K562 (cell line): ENCODE data around the gene HOXB3. TPM values are rescaled to one million over a fixed set of nuclear protein-coding genes. Genes with fewer than 3 reads are reported as not detected.

Experiments used
- ATF3 ChIP-seq, 2 experiments: fragments of 450-650 bp in 1 of 2; sonication (generic) in 1 of 2; formaldehyde crosslinking in 1 of 2; IDR thresholded peaks in 1 of 2; conservative IDR thresholded peaks in 1 of 2; 2 replicates each; pipeline versions ENCODE4 v1.6.1 to v1.8.1; 2016 to 2023; ENCODE audit warnings: mild to moderate bottlenecking in 2 of 2, moderate library complexity in 2 of 2, inconsistent platforms in 1 of 2, missing genetic modification reagents in 1 of 2
- CEBPB ChIP-seq: fragments of 450-650 bp; IDR thresholded peaks from 2 replicates; pipeline ENCODE4 v1.6.1; 2016; ENCODE audit warnings: missing genetic modification characterization, missing compliant biosample characterization
- CEBPG ChIP-seq, 3 experiments: fragments of 200-800 bp in 1 of 3; sonication (Bioruptor generic) in 1 of 3; sonication (generic) in 1 of 3; formaldehyde crosslinking in 1 of 3; IDR thresholded peaks in 2 of 3; conservative IDR thresholded peaks in 1 of 3; 2 replicates each; pipeline versions ENCODE4 v1.6.1 to v1.8.0; 2016 to 2022; ENCODE audit warnings: missing compliant biosample characterization in 2 of 3, missing genetic modification characterization in 2 of 3, mild to moderate bottlenecking in 1 of 3, missing genetic modification reagents in 1 of 3
- MAZ ChIP-seq, 2 experiments: fragments of 450-650 bp in 1 of 2; sonication (generic) in 1 of 2; formaldehyde crosslinking; IDR thresholded peaks in 1 of 2; conservative IDR thresholded peaks in 1 of 2; 2 replicates each; pipeline versions ENCODE4 v1.4.0 to v1.5.0; 2020; ENCODE audit warnings: mild to moderate bottlenecking in 1 of 2, missing genetic modification reagents in 1 of 2
- NELFE ChIP-seq: IDR thresholded peaks from 2 replicates; pipeline ENCODE4 v1.6.1; 2011; ENCODE audit warnings: mild to moderate bottlenecking; ENCODE audit not compliant: insufficient read depth, insufficient read length
- POLR2A ChIP-seq: fragments of 450-650 bp; conservative IDR thresholded peaks from 2 replicates; pipeline ENCODE4 v1.6.1; 2016
- POLR2AphosphoS2 ChIP-seq: IDR thresholded peaks from 2 replicates; pipeline ENCODE4 v1.6.1; 2012; ENCODE audit warnings: low read length, improper control_type of control experiment
- RBBP5 ChIP-seq: fragments of 200-600 bp; sonication (generic); IDR thresholded peaks from 2 replicates; pipeline ENCODE4 v1.6.1; 2012; ENCODE audit warnings: borderline replicate concordance, mild to moderate bottlenecking, low read length, control low read depth, inconsistent platforms; ENCODE audit not compliant: insufficient read depth, poor library complexity, severe bottlenecking
- RBM14 ChIP-seq: fragments of 200-400 bp; formaldehyde crosslinking; IDR thresholded peaks from 2 replicates; pipeline ENCODE4 v1.6.1; 2018; ENCODE audit warnings: low read depth, mild to moderate bottlenecking, low read length, moderate library complexity, borderline replicate concordance; ENCODE audit not compliant: insufficient read depth
- RBM34 ChIP-seq: fragments of 200-400 bp; formaldehyde crosslinking; IDR thresholded peaks from 2 replicates; pipeline ENCODE4 v1.6.1; 2018; ENCODE audit warnings: low read length, borderline replicate concordance; ENCODE audit not compliant: insufficient read depth
- THRB ChIP-seq: fragments of 450-650 bp; formaldehyde crosslinking; conservative IDR thresholded peaks from 2 replicates; pipeline ENCODE4 v1.4.0; 2022; ENCODE audit warnings: mild to moderate bottlenecking, missing genetic modification characterization
- ZBTB11 ChIP-seq, 3 experiments: fragments of 200-800 bp in 1 of 3; fragments of 250-450 bp in 1 of 3; fragments of 450-650 bp in 1 of 3; sonication (Bioruptor Pico) in 1 of 3; sonication (Bioruptor generic) in 1 of 3; formaldehyde crosslinking in 1 of 3; IDR thresholded peaks; 2 replicates each; pipeline versions ENCODE4 v1.6.1 to v1.8.0; 2016 to 2022; ENCODE audit warnings: mild to moderate bottlenecking in 2 of 3, missing genetic modification characterization in 2 of 3, missing compliant biosample characterization in 1 of 3, moderate library complexity in 1 of 3
- ZNF408 ChIP-seq: fragments of 250-450 bp; sonication (Bioruptor Pico); IDR thresholded peaks from 2 replicates; pipeline ENCODE4 v1.4.0; 2020; ENCODE audit warnings: low read depth, mild to moderate bottlenecking, moderate library complexity
- ZNF717 ChIP-seq: fragments of 250-450 bp; sonication (Bioruptor Pico); IDR thresholded peaks from 2 replicates; pipeline ENCODE4 v1.5.0; 2021
- polyA plus RNA-seq, 8 experiments: library from polyadenylated mRNA; depleted of rRNA in 4 of 8; stranded (reverse) in 5 of 8; unstranded in 3 of 8; fragments of >200 nt; fragmentation: Nextera tagmentation in 2 of 8; fragmentation: Illumina TruSeq in 1 of 8; extraction: Ambion mirVana in 2 of 8; extraction: Trizol in 1 of 8; gene quantifications; 2 replicates each; pipeline versions ENCODE4 v1.2.1 to v1.2.3, GENCODE V29; 2011 to 2014; ENCODE audit warnings: inconsistent platforms in 1 of 8, missing spikeins in 1 of 8
- total RNA-seq, 7 experiments: library from RNA; depleted of rRNA in 6 of 7; stranded (reverse); fragments of >200 nt in 6 of 7; fragmentation: Illumina TruSeq in 2 of 7; extraction: Trizol in 2 of 7; gene quantifications; 2 replicates each; pipeline versions ENCODE4 v1.2.1 to v1.2.3, GENCODE V29; 2011 to 2021; ENCODE audit warnings: low replicate concordance in 1 of 7

Gene HOXB3
- total and polyA plus RNA-seq, 9 of the 15 experiments (the other 6 are each of a cell fraction or from before 2014, with no cell fraction given) = 2.4 to 41.3 (median 20.2) TPM

- TF ChIP-seq CEBPG (CRISPR knock-in tag; IDR thresholded peaks at IDR 0.05) (peak; percentile 70; the same call in 1 of the 2 replicates), CEBPG (tag; conservative IDR thresholded peaks at IDR 0.05 in 1 of 2, IDR thresholded peaks at IDR 0.05 in 1 of 2) (no peak; a peak in 1 of 4 replicates), ZNF408 (CRISPR knock-in tag) (no peak), POLR2A (peak; percentile 61), NELFE (no peak), POLR2AphosphoS2 (peak; percentile 33; the same call in 1 of the 2 replicates), RBBP5 (peak; percentile 11), ATF3 (IDR thresholded peaks at IDR 0.05) (peak; percentile 32; the same call in 1 of the 2 replicates), ATF3 (CRISPR knock-in tag; conservative IDR thresholded peaks at IDR 0.05) (no peak), RBM14 (no peak), ZNF717 (CRISPR knock-in tag) (peak; percentile 28; the same call in 1 of the 2 replicates), THRB (CRISPR knock-in tag) (0 out of 2 replicates have a peak, but pooled peaks have one; percentile 6), CEBPB (tag) (0 out of 2 replicates have a peak, but pooled peaks have one; percentile 12), RBM34 (no peak), MAZ (CRISPR knock-in tag; conservative IDR thresholded peaks at IDR 0.05 in 1 of 2, IDR thresholded peaks at IDR 0.05 in 1 of 2) (0 out of 4 replicates have a peak, but pooled peaks of 1 of the 2 experiments have one; percentile 49), ZBTB11 (CRISPR knock-in tag; IDR thresholded peaks at IDR 0.05) (no peak)
Measured at GRCh38 chr17:48620461-48621139, 30.6 kb upstream of the HOXB3 start (continued).
